Neutrophil (primary cell): ENCODE measurements around the gene KCNIP1.

Experiments
- H3K27ac ChIP-seq: fragments of 200-600 bp; sonication (generic); 2 replicates; pipeline ENCODE4 v1.5.1; 2016; ENCODE audit warnings: mild to moderate bottlenecking, moderate library complexity
- H3K27me3 ChIP-seq: fragments of 200-600 bp; sonication (generic); 2 replicates; pipeline ENCODE4 v1.6.0; 2016; ENCODE audit warnings: mild to moderate bottlenecking
- H3K36me3 ChIP-seq: fragments of 200-600 bp; sonication (generic); 2 replicates; pipeline ENCODE4 v1.5.1; 2017
- H3K4me1 ChIP-seq, 2 experiments: fragments of 200-600 bp in 1 of 2; sonication (generic) in 1 of 2; 1 replicate in 1 of 2; 2 replicates in 1 of 2; pipeline versions ENCODE4 v1.5.1 to v1.6.1; 2013 to 2016; ENCODE audit warnings: low read depth in 1 of 2, low read length in 1 of 2, mild to moderate bottlenecking in 1 of 2, moderate library complexity in 1 of 2; ENCODE audit not compliant: control insufficient read depth in 1 of 2, insufficient read depth in 1 of 2
- H3K4me3 ChIP-seq, 2 experiments: fragments of 200-600 bp in 1 of 2; sonication (generic) in 1 of 2; 1 replicate in 1 of 2; 2 replicates in 1 of 2; pipeline ENCODE4 v1.5.1; 2013 to 2016; ENCODE audit warnings: low read depth in 1 of 2, low read length in 1 of 2, mild to moderate bottlenecking in 1 of 2, moderate library complexity in 1 of 2
- H3K9me3 ChIP-seq: fragments of 200-600 bp; sonication (generic); 2 replicates; pipeline ENCODE4 v1.5.1; 2016
- TF ChIP-seq, protein P1 (sequence below): fragments of 200-600 bp; sonication (generic); IDR thresholded peaks from 2 replicates; pipeline ENCODE4 v1.5.1; 2016; ENCODE audit warnings: antibody characterized with exemption

Gene KCNIP1

DNA sequence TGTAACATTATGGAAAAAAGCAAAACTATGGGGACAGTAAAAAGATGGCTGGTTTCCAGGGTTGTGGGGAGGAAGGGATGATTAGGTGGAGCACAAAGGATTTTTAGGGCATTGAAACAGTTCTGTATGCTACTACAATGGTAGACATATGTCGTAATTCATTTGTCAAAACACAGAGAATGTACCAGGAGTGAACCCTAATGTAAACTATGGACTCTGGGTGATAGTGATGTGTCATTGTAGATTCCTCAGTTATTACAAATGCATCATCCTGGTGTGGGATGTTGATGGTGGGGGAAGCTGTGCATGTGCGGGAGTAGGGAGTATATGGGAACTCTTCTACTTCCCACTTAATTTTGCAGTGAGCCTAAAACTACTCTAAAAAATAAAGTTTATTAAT is 144.7 kb downstream of the KCNIP1 start:
- Histone ChIP-seq H3K27me3 (peaks cover 71% of the 10 kb centered on the region), H3K36me3 (no peaks in the 10 kb centered on the region), H3K9me3 (no peaks in the 10 kb centered on the region), H3K4me3 (no peak overlapping the region), H3K4me1 (no peaks in the 10 kb centered on the region), H3K27ac (no peak overlapping the region)
- TF ChIP-seq, protein P1, sequence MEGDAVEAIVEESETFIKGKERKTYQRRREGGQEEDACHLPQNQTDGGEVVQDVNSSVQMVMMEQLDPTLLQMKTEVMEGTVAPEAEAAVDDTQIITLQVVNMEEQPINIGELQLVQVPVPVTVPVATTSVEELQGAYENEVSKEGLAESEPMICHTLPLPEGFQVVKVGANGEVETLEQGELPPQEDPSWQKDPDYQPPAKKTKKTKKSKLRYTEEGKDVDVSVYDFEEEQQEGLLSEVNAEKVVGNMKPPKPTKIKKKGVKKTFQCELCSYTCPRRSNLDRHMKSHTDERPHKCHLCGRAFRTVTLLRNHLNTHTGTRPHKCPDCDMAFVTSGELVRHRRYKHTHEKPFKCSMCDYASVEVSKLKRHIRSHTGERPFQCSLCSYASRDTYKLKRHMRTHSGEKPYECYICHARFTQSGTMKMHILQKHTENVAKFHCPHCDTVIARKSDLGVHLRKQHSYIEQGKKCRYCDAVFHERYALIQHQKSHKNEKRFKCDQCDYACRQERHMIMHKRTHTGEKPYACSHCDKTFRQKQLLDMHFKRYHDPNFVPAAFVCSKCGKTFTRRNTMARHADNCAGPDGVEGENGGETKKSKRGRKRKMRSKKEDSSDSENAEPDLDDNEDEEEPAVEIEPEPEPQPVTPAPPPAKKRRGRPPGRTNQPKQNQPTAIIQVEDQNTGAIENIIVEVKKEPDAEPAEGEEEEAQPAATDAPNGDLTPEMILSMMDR = no peak

GRCh38 chr5:170650850-170651249 is 147.0 kb downstream of the KCNIP1 start:
- TF ChIP-seq, protein P1 = no peak
- Histone ChIP-seq H3K27ac (no peak overlapping the region), H3K36me3 (no peaks in the 10 kb centered on the region), H3K9me3 (no peaks in the 10 kb centered on the region), H3K4me1 (no peaks in the 10 kb centered on the region), H3K4me3 (no peak overlapping the region), H3K27me3 (peaks cover 52% of the 10 kb centered on the region)

DNA sequence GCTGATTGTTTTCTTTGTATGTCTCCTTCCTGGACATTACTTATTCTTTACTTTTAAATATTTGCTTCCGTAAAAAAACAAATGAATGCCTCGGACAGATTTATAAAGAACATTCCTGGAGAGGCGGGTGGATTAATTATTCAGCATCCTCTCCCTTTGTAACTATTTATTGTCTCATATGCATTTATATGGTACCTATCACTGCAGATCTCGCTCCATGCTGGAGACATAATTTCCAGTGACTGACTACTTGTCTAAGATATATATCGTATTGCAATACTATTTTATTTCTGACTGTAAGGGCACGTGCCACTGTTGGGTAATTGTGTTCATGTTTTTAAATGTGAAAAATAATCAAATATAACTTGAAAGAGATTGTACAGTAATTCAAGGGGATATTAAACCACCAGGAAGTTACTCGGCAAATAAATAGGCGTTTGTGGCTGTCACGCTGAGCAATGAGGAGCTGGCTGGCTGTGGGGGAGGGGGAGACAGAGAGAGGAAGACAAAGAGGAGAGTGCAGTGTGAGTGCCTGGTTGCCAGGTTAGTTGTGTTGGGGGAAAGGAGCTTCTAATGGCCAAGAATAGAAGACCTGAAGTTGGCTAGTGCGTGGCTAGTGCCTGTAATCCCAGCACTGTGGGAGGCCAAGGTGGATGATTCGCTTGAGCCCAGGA is 147.9 kb downstream of the KCNIP1 start:
- Histone ChIP-seq H3K36me3 (no peaks in the 10 kb centered on the region), H3K4me1 (no peaks in the 10 kb centered on the region), H3K4me3 (no peak overlapping the region), H3K9me3 (no peaks in the 10 kb centered on the region), H3K27ac (no peak overlapping the region), H3K27me3 (peaks cover 43% of the 10 kb centered on the region)
- TF ChIP-seq, protein P1 = no peak

DNA sequence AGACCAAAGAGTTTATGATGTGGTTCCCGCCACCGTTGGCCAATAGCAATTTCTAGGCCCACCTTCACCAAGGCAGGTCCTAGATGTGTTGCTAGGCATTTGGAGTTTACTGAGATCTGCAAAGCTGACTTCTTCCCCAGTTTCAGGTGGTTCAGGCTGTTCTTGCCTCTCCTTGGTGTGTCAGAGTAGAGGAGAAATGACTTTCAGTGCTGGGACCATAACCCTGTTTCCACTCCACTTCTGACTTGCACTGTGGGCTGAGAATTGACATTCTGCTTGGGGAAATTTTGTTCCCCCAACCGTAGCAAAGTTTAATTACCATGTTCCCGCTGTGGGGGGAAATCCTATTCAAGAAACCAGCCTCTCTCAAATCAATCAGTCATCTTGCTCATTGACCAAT is 151.7 kb downstream of the KCNIP1 start:
- TF ChIP-seq, protein P1 = no peak
- Histone ChIP-seq H3K36me3 (no peaks in the 10 kb centered on the region), H3K4me1 (no peaks in the 10 kb centered on the region), H3K4me3 (no peak overlapping the region), H3K27ac (no peak overlapping the region), H3K9me3 (no peaks in the 10 kb centered on the region), H3K27me3 (peaks cover 22% of the 10 kb centered on the region)

- H3K27me3 ChIP-seq = peaks cover 22% of the 10 kb centered on the region
- TF ChIP-seq, protein P1 = no peak
- H3K27ac ChIP-seq = no peak overlapping the region
- no peak overlapping the region for H3K4me3 ChIP-seq
- no peaks in the 10 kb centered on the region for H3K36me3 ChIP-seq
- H3K4me1 ChIP-seq = no peaks in the 10 kb centered on the region
- no peaks in the 10 kb centered on the region for H3K9me3 ChIP-seq
Observed at GRCh38 chr5:170655920-170656319, 152.1 kb downstream of the KCNIP1 start.

GRCh38 chr5:170656346-170656745 is 152.5 kb downstream of the KCNIP1 start:
- Histone ChIP-seq H3K4me1 (no peaks in the 10 kb centered on the region), H3K9me3 (no peaks in the 10 kb centered on the region), H3K27me3 (peaks cover 22% of the 10 kb centered on the region), H3K27ac (no peak overlapping the region), H3K36me3 (no peaks in the 10 kb centered on the region), H3K4me3 (no peak overlapping the region)
- TF ChIP-seq, protein P1 = no peak
